ENCODE results near the gene OTOS.

Gene OTOS

DNA sequence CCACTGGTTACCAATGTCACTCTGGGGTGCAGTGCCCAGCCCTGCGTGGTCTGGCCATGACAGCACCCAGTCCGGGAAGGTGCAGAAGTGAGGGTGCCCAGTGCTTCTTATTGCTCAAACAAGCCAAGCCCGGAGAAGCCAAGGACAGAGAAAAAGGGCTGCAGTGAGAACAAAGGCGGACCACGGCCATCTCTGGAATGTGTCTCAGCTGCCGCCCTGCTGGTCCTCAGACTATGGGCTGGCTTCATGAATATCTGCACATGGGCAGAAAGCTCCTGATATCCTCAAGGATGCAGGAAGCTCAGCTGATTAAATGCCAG lies 33.0 kb downstream of the OTOS start:
- peaks cover 0 to 19% (median 0%) of the 10 kb centered on the region in 3 experiments for H3K27me3 ChIP-seq (ENCODE audit: control insufficient read depth in 3 of 3, insufficient read depth in 3 of 3, low read depth in 1 of 3, low read length in 3 of 3)
- no peak overlapping the region for H3K9ac ChIP-seq (ENCODE audit: low read depth, low read length, poor library complexity)
- no peak overlapping the region for H2BK15ac ChIP-seq (ENCODE audit: low read length)
- no CpG with 5 or more reads among the region's 6 CpGs for WGBS, 2 donors (ENCODE audit: extremely low coverage in 2 of 2, insufficient read length in 2 of 2, insufficient replicate concordance in 1 of 2)
- H3K14ac ChIP-seq (ENCODE audit: low read length), result no peak overlapping the region
- peaks cover 0 to 3% of the 10 kb centered on the region in 2 donors for H3K4me1 ChIP-seq (ENCODE audit: control insufficient read depth in 2 of 2, insufficient read depth in 1 of 2, low read depth in 1 of 2, low read length in 2 of 2)
- no peaks in the 10 kb centered on the region for H3K36me3 ChIP-seq (replicated peaks in 1 of 2; ENCODE audit: control insufficient read depth in 2 of 2, insufficient read depth in 2 of 2, low read length in 2 of 2)
- no peak overlapping the region for H3K4me2 ChIP-seq (ENCODE audit: insufficient read depth, low read length, poor library complexity, severe bottlenecking)
- peak overlapping the region; percentile 72 for H2BK120ac ChIP-seq (ENCODE audit: low read depth, low read length)
- H3K4me3 ChIP-seq (ENCODE audit: low read length in 2 of 2), result no peak overlapping the region
- no peak overlapping the region for H4K8ac ChIP-seq (ENCODE audit: low read depth, low read length)
- H3K27ac ChIP-seq (replicated peaks; ENCODE audit: low read length), result no peak overlapping the region
- peak overlapping the region; percentile 67 for H2AFZ ChIP-seq (ENCODE audit: low read length)
- no peak overlapping the region for H3K23ac ChIP-seq (ENCODE audit: low read depth, low read length, poor library complexity)
- no peak for DNase-seq (ENCODE audit: low spot score)
- no peaks in the 10 kb centered on the region for H3K9me3 ChIP-seq (replicated peaks in 1 of 2; ENCODE audit: control insufficient read depth in 2 of 2, insufficient read depth in 1 of 2, low read depth in 1 of 2, low read length in 2 of 2)
- H3K4ac ChIP-seq (ENCODE audit: low read length), result no peak overlapping the region
- H2AK5ac ChIP-seq (ENCODE audit: low read depth, low read length), result peak overlapping the region; percentile 46
- H3K79me1 ChIP-seq (ENCODE audit: low read depth, low read length), result no peaks in the 10 kb centered on the region
- no peak overlapping the region for H4K91ac ChIP-seq (ENCODE audit: low read depth, low read length, poor library complexity)
- H2BK5ac ChIP-seq (ENCODE audit: low read length), result no peak overlapping the region
- H3K18ac ChIP-seq (ENCODE audit: low read length), result peak overlapping the region; percentile 83
- H2BK12ac ChIP-seq (ENCODE audit: low read length), result no peak overlapping the region

DNA sequence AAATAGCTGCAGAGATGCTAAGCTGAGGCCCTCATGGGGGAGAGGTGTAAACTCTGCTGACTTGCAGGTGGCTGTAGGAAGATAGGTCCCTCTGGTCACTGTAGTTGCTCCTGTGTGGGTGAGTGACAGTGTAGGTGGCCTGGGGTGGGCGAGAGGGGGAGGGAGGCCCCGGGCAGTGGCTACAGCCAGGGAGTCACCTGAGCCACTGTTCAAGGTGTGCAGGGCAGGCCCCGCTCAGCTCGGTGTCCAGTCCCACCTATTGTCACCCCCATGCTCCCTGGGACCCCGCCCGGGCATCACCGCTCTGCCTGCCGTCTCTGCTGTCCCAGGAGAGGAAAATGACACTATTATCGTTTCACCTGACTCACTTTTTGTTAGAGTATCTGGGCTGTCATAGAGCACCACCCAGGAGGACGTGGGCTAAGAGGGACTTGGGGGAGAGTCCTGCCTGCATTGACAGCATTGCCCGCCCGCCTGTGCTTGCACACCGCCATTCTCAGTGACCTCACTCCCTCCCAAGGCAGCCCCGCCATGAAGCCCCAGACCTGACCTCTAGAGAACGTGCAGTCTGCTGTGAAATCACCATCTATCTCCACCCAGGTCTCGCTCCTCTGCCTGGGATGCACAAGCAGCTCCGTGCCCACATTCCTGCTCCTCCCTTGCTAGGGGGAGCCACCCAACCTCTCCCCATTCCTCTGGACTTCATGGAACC lies 33.5 kb downstream of the OTOS start:
- Histone ChIP-seq H3K36me3 (replicated peaks in 1 of 2; ENCODE audit: control insufficient read depth in 2 of 2, insufficient read depth in 2 of 2, low read length in 2 of 2) (no peaks in the 10 kb centered on the region), H3K9ac (ENCODE audit: low read depth, low read length, poor library complexity) (peak overlapping the region; percentile 44), H3K4ac (ENCODE audit: low read length) (peak overlapping the region; percentile 93), H3K27me3 (ENCODE audit: control insufficient read depth in 3 of 3, insufficient read depth in 3 of 3, low read depth in 1 of 3, low read length in 3 of 3) (peaks cover 0 to 19% (median 0%) of the 10 kb centered on the region in 3 experiments), H2BK15ac (ENCODE audit: low read length) (no peak overlapping the region), H3K18ac (ENCODE audit: low read length) (peak overlapping the region; percentile 83), H2BK12ac (ENCODE audit: low read length) (no peak overlapping the region), H4K8ac (ENCODE audit: low read depth, low read length) (peak overlapping the region; percentile 82), H4K91ac (ENCODE audit: low read depth, low read length, poor library complexity) (no peak overlapping the region), H3K27ac (replicated peaks; ENCODE audit: low read length) (no peak overlapping the region), H3K79me1 (ENCODE audit: low read depth, low read length) (no peaks in the 10 kb centered on the region), H3K23ac (ENCODE audit: low read depth, low read length, poor library complexity) (peak overlapping the region; percentile 80), H2AFZ (ENCODE audit: low read length) (peak overlapping the region; percentile 67), H3K4me3 (ENCODE audit: low read length in 2 of 2) (no peak overlapping the region), H3K14ac (ENCODE audit: low read length) (no peak overlapping the region), H2BK5ac (ENCODE audit: low read length) (no peak overlapping the region), H3K4me2 (ENCODE audit: insufficient read depth, low read length, poor library complexity, severe bottlenecking) (no peak overlapping the region), H2AK5ac (ENCODE audit: low read depth, low read length) (peak overlapping the region; percentile 46), H2BK120ac (ENCODE audit: low read depth, low read length) (no peak overlapping the region), H3K4me1 (ENCODE audit: control insufficient read depth in 2 of 2, insufficient read depth in 1 of 2, low read depth in 1 of 2, low read length in 2 of 2) (peaks cover 0 to 3% of the 10 kb centered on the region in 2 donors), H3K9me3 (replicated peaks in 1 of 2; ENCODE audit: control insufficient read depth in 2 of 2, insufficient read depth in 1 of 2, low read depth in 1 of 2, low read length in 2 of 2) (no peaks in the 10 kb centered on the region)
- no CpG with 5 or more reads among the region's 17 CpGs for whole genome bisulfite sequencing, 2 donors (ENCODE audit: extremely low coverage in 2 of 2, insufficient read length in 2 of 2, insufficient replicate concordance in 1 of 2)
- DNase-seq (ENCODE audit: low spot score), result no peak

DNA sequence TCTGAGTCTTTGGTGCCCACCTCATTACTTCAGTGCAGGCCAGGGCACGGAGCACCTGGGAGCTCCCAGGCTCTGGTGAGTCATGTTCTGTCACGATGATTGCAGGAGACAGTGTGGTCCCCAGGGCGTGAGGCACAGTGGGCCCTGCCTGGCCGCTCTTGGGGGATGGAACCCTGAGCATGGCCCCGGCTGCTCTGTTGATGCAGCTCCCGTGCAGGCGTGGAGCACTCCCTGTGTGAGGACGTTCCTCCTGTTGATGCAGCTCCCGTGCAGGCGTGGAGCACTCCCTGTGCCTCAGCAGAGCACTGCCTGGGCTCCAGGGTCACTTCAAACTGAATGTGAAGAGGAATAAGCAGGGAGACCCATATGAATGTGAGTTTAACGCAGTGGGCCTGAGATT lies 34.5 kb downstream of the OTOS start:
- Histone ChIP-seq H3K4me3 (ENCODE audit: low read length in 2 of 2) (no peak overlapping the region), H3K27ac (replicated peaks; ENCODE audit: low read length) (no peak overlapping the region), H2AK5ac (ENCODE audit: low read depth, low read length) (no peak overlapping the region), H2BK120ac (ENCODE audit: low read depth, low read length) (no peak overlapping the region), H3K36me3 (replicated peaks in 1 of 2; ENCODE audit: control insufficient read depth in 2 of 2, insufficient read depth in 2 of 2, low read length in 2 of 2) (no peaks in the 10 kb centered on the region), H3K4me2 (ENCODE audit: insufficient read depth, low read length, poor library complexity, severe bottlenecking) (no peak overlapping the region), H3K79me1 (ENCODE audit: low read depth, low read length) (no peaks in the 10 kb centered on the region), H2BK5ac (ENCODE audit: low read length) (peak overlapping the region; percentile 39), H3K9ac (ENCODE audit: low read depth, low read length, poor library complexity) (no peak overlapping the region), H3K9me3 (replicated peaks in 1 of 2; ENCODE audit: control insufficient read depth in 2 of 2, insufficient read depth in 1 of 2, low read depth in 1 of 2, low read length in 2 of 2) (no peaks in the 10 kb centered on the region), H3K18ac (ENCODE audit: low read length) (no peak overlapping the region), H2BK15ac (ENCODE audit: low read length) (no peak overlapping the region), H3K27me3 (ENCODE audit: control insufficient read depth in 3 of 3, insufficient read depth in 3 of 3, low read depth in 1 of 3, low read length in 3 of 3) (peaks cover 0 to 18% (median 0%) of the 10 kb centered on the region in 3 experiments), H4K91ac (ENCODE audit: low read depth, low read length, poor library complexity) (no peak overlapping the region), H2BK12ac (ENCODE audit: low read length) (peak overlapping the region; percentile 10), H3K4me1 (ENCODE audit: control insufficient read depth in 2 of 2, insufficient read depth in 1 of 2, low read depth in 1 of 2, low read length in 2 of 2) (peaks cover 0 to 3% of the 10 kb centered on the region in 2 donors), H3K14ac (ENCODE audit: low read length) (no peak overlapping the region), H4K8ac (ENCODE audit: low read depth, low read length) (no peak overlapping the region), H3K4ac (ENCODE audit: low read length) (no peak overlapping the region), H3K23ac (ENCODE audit: low read depth, low read length, poor library complexity) (no peak overlapping the region), H2AFZ (ENCODE audit: low read length) (no peak overlapping the region)
- no CpG with 5 or more reads among the region's 11 CpGs for WGBS, 2 donors (ENCODE audit: extremely low coverage in 2 of 2, insufficient read length in 2 of 2, insufficient replicate concordance in 1 of 2)
- DNase-seq (ENCODE audit: low spot score), result no peak

DNA sequence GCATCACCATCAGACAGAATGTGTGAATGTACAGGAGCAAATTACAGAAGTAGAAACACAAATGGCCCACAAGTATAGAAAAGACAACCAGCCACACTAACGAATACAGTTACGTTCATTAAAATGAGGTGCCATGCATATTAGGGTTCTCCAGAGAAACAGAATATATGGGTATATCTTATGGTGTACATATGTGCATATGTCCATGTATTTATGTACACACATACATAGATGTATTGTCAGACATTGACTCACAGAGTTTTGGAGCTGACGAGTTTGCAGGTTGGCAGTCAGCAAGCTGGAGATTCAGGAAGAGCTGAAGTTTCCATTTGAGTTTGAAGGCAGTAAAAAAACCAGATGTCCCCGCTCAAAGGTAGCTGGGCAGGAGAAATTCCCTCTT lies 37.3 kb downstream of the OTOS start:
- no peak overlapping the region for H3K18ac ChIP-seq (ENCODE audit: low read length)
- no peak overlapping the region for H3K27ac ChIP-seq (replicated peaks; ENCODE audit: low read length)
- H2BK5ac ChIP-seq (ENCODE audit: low read length), result no peak overlapping the region
- no peak overlapping the region for H2AK5ac ChIP-seq (ENCODE audit: low read depth, low read length)
- H2BK12ac ChIP-seq (ENCODE audit: low read length), result no peak overlapping the region
- H2BK120ac ChIP-seq (ENCODE audit: low read depth, low read length), result no peak overlapping the region
- H3K9me3 ChIP-seq (replicated peaks in 1 of 2; ENCODE audit: control insufficient read depth in 2 of 2, insufficient read depth in 1 of 2, low read depth in 1 of 2, low read length in 2 of 2), result no peaks in the 10 kb centered on the region
- H3K4me1 ChIP-seq (ENCODE audit: control insufficient read depth in 2 of 2, insufficient read depth in 1 of 2, low read depth in 1 of 2, low read length in 2 of 2), result peaks cover 0 to 3% of the 10 kb centered on the region in 2 donors
- H3K9ac ChIP-seq (ENCODE audit: low read depth, low read length, poor library complexity), result no peak overlapping the region
- H3K36me3 ChIP-seq (replicated peaks in 1 of 2; ENCODE audit: control insufficient read depth in 2 of 2, insufficient read depth in 2 of 2, low read length in 2 of 2), result no peaks in the 10 kb centered on the region
- H3K4ac ChIP-seq (ENCODE audit: low read length), result no peak overlapping the region
- H3K4me3 ChIP-seq (ENCODE audit: low read length in 2 of 2), result no peak overlapping the region
- no CpG with 5 or more reads among the region's 4 CpGs for WGBS, 2 donors (ENCODE audit: extremely low coverage in 2 of 2, insufficient read length in 2 of 2, insufficient replicate concordance in 1 of 2)
- no peak overlapping the region for H3K4me2 ChIP-seq (ENCODE audit: insufficient read depth, low read length, poor library complexity, severe bottlenecking)
- no peaks in the 10 kb centered on the region for H3K79me1 ChIP-seq (ENCODE audit: low read depth, low read length)
- no peak for DNase-seq (ENCODE audit: low spot score)
- no peak overlapping the region for H3K23ac ChIP-seq (ENCODE audit: low read depth, low read length, poor library complexity)
- H2BK15ac ChIP-seq (ENCODE audit: low read length), result no peak overlapping the region
- no peak overlapping the region for H4K91ac ChIP-seq (ENCODE audit: low read depth, low read length, poor library complexity)
- H3K27me3 ChIP-seq (ENCODE audit: control insufficient read depth in 3 of 3, insufficient read depth in 3 of 3, low read depth in 1 of 3, low read length in 3 of 3), result peaks cover 0 to 7% (median 0%) of the 10 kb centered on the region in 3 experiments
- H4K8ac ChIP-seq (ENCODE audit: low read depth, low read length), result no peak overlapping the region
- H2AFZ ChIP-seq (ENCODE audit: low read length), result no peak overlapping the region
- H3K14ac ChIP-seq (ENCODE audit: low read length), result no peak overlapping the region

Data from neuronal stem cell (in vitro differentiated cells).